GM12865 (cell line): Measurements from ENCODE around the gene PNPLA5.

Source experiments
- DNase-seq: peaks from one replicate; pipeline ENCODE4 v3.0.0; 2010; ENCODE audit warnings: low read depth
- H3K4me3 ChIP-seq: 2 replicates; pipeline ENCODE4 v1.5.1; 2011; ENCODE audit warnings: mild to moderate bottlenecking, low read depth, low read length, control low read depth
- TF ChIP-seq, protein P1 (sequence below): IDR thresholded peaks from 2 replicates; pipeline ENCODE4 v1.5.1; 2011; ENCODE audit warnings: low read length, control low read depth, low read depth, inconsistent platforms; ENCODE audit not compliant: insufficient read depth; ENCODE audit errors: missing control alignments

Gene PNPLA5

DNA sequence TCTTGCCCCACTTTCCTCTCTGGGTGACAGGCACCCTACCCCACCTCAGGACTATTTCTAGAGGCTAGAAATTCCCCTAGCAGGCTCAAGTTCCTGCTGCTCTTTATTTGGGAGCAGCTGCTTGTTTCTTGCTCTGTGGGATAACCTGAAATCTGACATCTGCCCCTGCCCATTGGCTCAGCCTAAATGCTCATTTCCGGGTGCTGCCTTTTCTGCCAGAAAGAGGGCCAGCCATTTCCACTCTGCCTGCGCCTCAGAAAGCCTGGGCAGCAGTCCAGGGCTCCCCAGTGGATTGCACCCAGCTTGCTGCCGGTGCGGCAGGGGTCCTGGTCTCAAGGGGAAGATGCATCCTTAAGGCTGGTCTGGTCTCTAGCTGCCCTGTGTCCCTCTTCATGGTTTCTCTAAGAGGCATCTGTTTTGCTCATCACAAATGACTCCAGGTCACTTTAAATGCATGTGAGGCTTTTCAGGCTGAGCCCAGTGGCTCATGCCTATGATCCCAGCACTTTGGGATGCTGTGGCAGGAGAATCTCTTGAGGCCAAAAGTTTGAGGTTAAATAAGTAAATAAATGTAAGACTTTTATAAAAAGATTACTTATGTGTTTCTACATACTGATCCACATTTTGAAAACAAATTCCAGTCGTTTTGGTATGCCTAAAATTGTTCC lies 10.3 kb upstream of the PNPLA5 start:
- no peak for DNase-seq
- TF ChIP-seq, protein P1, sequence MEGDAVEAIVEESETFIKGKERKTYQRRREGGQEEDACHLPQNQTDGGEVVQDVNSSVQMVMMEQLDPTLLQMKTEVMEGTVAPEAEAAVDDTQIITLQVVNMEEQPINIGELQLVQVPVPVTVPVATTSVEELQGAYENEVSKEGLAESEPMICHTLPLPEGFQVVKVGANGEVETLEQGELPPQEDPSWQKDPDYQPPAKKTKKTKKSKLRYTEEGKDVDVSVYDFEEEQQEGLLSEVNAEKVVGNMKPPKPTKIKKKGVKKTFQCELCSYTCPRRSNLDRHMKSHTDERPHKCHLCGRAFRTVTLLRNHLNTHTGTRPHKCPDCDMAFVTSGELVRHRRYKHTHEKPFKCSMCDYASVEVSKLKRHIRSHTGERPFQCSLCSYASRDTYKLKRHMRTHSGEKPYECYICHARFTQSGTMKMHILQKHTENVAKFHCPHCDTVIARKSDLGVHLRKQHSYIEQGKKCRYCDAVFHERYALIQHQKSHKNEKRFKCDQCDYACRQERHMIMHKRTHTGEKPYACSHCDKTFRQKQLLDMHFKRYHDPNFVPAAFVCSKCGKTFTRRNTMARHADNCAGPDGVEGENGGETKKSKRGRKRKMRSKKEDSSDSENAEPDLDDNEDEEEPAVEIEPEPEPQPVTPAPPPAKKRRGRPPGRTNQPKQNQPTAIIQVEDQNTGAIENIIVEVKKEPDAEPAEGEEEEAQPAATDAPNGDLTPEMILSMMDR, result no peak
- no peak overlapping the region for H3K4me3 ChIP-seq

DNA sequence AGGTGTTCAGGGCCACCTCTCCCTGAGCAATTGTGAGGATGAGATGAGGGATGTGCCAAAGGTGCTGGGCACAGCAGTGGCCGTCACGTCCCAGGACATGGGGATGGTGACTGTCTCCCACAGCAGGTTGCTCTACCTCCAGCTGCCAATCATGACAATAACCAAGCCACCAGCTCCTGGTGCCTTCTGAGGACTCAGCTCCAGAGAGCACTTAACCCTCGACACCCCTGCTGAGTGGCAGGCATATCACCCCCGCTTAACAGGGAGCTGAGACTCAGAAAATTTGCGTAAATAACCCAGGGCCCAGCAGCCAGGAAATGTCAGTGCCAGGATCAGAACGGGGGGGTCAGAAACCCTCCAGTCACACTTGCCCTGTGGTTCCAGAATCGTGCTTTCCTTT lies 8.4 kb upstream of the PNPLA5 start:
- TF ChIP-seq, protein P1, result no peak
- H3K4me3 ChIP-seq, result no peak overlapping the region
- DNase-seq, result no peak

DNA sequence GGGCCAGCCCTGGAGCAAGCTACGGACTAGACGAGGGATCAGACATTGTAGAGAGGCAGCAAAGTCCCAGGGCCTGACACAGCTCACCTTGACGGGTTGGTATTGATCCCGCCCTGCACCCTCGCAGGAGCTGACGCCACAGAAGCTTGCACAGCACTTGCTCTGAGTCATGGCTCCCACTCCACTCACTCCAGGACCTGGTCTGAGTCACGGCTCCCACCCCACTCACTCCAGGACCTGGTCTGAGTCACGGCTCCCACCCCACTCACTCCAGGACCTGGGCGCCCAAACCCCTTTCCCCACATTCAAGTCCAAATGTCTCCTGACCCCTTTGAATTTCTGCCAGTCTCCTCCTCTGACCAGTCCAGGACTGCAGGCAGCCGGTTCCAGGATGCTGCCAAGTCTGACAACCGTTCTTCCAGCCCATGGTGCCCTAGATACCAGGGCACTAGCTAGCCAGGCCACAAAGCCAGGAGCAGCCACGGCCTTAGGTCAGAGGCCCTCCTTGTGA lies 6.0 kb upstream of the PNPLA5 start:
- no peak overlapping the region for H3K4me3 ChIP-seq
- TF ChIP-seq, protein P1, result no peak
- DNase-seq, result no peak

DNA sequence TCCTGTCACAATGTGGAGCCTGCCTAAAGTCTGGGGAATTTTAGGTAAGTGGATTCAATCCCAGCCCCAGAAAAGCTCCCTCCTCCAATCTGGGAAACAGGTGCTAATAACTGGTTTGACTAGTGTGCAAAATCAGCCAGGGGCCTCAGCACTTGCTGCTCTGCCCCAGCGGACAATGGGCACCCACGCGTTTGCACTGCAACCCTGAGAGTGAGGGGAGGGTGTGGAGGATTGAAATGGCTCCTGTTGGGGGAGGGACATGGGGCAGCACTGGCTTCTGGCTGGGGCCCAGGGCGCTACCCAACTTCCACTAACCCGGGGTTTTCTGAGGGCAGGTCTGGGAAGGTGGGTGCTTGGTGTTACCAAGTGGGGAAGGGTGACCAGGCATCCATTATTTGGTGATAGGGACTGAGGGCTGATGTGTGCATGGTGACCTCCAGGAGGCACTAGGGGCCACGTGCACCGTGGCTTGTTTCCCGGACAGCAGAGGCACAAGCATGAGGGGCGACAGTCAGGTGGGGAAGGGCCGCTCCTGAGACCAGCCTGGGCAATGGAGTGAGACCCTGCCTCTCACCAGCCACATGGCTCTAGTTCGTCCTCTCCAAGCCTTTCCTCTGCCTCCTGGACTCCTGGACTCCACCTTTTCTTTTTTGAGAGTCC lies 4.3 kb upstream of the PNPLA5 start:
- DNase-seq, result no peak
- TF ChIP-seq, protein P1, result no peak
- no peak overlapping the region for H3K4me3 ChIP-seq

DNA sequence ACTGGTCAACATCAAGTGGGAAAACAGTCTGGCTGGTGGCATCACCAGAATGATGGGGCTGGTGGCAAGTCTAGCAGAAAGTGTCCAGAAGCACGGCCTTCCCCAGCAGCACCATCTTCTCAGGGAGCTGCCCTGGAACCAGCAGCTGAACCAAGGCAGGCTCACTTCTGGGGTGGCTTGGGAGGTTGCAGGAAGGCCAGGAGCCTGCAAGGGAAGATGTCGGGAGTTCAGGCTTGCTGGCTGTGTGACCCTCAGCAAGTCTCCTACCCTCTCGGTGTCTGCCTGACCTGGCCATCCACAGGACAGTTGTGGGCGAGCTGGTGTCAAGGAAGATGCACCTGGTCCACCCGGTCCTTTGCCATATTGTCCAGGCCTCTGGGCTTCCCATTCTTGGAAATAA lies 2.3 kb upstream of the PNPLA5 start:
- TF ChIP-seq, protein P1, result no peak
- no peak overlapping the region for H3K4me3 ChIP-seq
- no peak for DNase-seq

DNA sequence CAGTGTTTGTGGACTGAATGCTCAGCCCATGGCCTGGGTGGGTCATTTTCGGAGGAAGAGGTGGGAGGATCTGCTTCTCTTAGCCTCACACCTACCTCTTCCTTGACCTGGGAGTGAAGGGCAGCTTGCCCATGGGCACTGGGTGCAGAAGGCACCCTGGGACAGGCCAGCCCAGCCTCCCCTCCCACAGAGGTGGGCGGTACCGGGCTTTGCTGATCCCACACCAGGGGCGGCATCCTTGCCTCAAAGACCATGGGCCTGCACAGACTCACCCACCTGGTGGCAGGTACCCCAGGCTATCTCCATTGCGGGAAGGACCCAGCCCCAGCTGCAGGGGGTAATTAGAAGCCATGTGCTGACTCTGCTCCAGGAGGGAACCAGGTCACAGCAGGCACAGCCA lies 1.5 kb upstream of the PNPLA5 start:
- DNase-seq, result no peak
- TF ChIP-seq, protein P1, result no peak
- H3K4me3 ChIP-seq, result no peak overlapping the region
